ENCODE results near the gene DNAJC22. TPM values are rescaled to one million over a fixed set of nuclear protein-coding genes. Genes with fewer than 3 reads are reported as not detected.

Gene DNAJC22
- total and polyA plus RNA-seq, 10 donors, result 0.10 to 1.9 (median 0.70) TPM

DNA sequence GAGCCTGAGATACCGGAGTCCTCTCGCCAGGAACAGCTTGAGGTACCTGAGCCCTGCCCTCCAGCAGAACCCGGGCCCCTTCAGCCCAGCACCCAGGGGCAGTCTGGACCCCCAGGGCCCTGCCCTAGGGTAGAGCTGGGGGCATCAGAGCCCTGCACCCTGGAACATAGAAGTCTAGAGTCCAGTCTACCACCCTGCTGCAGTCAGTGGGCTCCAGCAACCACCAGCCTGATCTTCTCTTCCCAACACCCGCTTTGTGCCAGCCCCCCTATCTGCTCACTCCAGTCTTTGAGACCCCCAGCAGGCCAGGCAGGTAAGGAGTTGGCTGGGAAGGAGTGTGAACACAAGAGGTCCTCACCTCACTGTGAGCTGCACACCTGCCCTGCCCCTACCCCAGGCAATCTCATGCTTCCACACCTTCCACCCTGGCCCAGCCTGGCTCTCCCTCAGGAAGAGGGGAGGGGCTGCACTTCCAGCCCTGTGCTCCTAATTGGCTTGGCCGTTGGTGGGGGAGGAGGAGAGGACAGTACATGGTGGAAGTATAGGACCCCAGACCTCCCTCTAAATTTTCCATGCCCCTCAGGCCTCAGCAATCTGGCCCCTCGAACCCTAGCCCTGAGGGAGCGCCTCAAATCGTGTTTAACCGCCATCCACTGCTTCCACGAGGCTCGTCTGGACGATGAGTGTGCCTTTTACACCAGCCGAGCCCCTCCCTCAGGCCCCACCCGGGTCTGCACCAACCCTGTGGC is 15.9 kb upstream of the DNAJC22 start:
- H3K9me3 ChIP-seq, result no peaks in the 10 kb centered on the region
- peaks cover 0 to 52% (median 0%) of the 10 kb centered on the region in 6 donors for H3K36me3 ChIP-seq
- H3K27me3 ChIP-seq (replicated peaks in 1 of 7), result peaks cover 3 to 57% (median 35%) of the 10 kb centered on the region in 7 donors
- no peak overlapping the region for H3K27ac ChIP-seq
- H3K4me1 ChIP-seq, result peaks cover 0 to 26% (median 8%) of the 10 kb centered on the region in 6 donors
- DNase-seq, result no peak
- TF ChIP-seq POLR2AphosphoS5 (IDR thresholded peaks at IDR 0.05) (no peak), POLR2A (IDR thresholded peaks at IDR 0.05) (no peak)
- TF ChIP-seq, protein P1, sequence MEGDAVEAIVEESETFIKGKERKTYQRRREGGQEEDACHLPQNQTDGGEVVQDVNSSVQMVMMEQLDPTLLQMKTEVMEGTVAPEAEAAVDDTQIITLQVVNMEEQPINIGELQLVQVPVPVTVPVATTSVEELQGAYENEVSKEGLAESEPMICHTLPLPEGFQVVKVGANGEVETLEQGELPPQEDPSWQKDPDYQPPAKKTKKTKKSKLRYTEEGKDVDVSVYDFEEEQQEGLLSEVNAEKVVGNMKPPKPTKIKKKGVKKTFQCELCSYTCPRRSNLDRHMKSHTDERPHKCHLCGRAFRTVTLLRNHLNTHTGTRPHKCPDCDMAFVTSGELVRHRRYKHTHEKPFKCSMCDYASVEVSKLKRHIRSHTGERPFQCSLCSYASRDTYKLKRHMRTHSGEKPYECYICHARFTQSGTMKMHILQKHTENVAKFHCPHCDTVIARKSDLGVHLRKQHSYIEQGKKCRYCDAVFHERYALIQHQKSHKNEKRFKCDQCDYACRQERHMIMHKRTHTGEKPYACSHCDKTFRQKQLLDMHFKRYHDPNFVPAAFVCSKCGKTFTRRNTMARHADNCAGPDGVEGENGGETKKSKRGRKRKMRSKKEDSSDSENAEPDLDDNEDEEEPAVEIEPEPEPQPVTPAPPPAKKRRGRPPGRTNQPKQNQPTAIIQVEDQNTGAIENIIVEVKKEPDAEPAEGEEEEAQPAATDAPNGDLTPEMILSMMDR (IDR thresholded peaks at IDR 0.05 in 8 of 11, conservative IDR thresholded peaks at IDR 0.05 in 3 of 11), result no peak
- intact Hi-C loops (cut with DNase I; ENCODE audit: low total_unique reads), result no loop called here
- no peak overlapping the region for H3K4me3 ChIP-seq
- WGBS, 5 donors, result 85 to 93% (median 86%) methylated on average over 12 to 14 of the region's 14 CpGs

DNA sequence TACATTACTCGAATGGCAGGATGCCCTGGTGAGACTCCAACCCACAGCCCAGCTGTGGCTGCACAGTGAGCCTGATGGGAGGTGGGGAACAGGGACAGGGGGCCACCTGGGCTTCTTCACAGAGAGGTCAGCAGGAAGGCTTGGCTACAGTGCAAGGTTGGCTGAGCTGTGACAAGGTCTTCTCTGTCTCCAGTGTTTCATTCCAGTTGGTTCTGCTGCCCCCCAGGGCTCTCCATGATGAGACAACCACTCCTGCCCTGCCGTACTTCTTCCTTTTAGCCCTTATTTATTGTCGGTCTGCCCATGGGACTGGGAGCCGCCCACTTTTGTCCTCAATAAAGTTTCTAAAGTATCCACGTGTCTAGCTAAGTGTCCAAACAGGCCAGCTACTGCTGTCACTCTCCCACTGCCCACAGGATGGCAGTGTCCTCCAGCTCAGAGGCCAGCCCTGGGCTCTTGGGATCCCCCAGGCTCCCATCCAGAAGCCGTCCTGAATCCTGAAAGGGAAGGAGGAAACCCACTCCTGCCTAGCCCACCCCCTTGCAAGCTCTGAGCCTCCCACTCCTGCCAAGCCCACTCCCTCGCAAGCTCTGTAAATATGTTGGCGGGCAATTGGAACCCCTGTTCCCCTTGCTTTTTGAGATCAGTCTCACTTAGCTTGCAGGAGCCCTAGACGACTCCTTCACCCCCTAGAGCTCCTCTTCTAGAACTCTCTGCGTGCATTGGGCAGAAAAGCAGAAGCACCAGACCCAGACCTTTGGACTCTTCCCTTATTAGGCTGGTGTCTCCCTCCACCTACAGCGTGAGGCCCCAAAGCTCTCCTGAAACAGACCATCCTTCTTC is 15.1 kb upstream of the DNAJC22 start:
- DNase-seq, result no peak
- H3K4me1 ChIP-seq, result peaks cover 1 to 34% (median 15%) of the 10 kb centered on the region in 6 donors
- no peaks in the 10 kb centered on the region for H3K9me3 ChIP-seq
- H3K27me3 ChIP-seq (replicated peaks in 1 of 7), result peaks cover 7 to 64% (median 43%) of the 10 kb centered on the region in 7 donors
- no peak overlapping the region for H3K4me3 ChIP-seq
- TF ChIP-seq POLR2AphosphoS5 (IDR thresholded peaks at IDR 0.05), result no peak
- TF ChIP-seq, protein P1 (IDR thresholded peaks at IDR 0.05 in 8 of 11, conservative IDR thresholded peaks at IDR 0.05 in 3 of 11), result peak in 9 of 11 experiments; percentile 15 to 76 (median 57)
- TF ChIP-seq POLR2A (IDR thresholded peaks at IDR 0.05), result no peak
- 57 to 73% (median 59%) methylated on average over 11 of the region's 11 CpGs for WGBS, 5 donors
- intact Hi-C loops (cut with DNase I; ENCODE audit: low total_unique reads), result no loop called here
- H3K27ac ChIP-seq, result no peak overlapping the region
- H3K36me3 ChIP-seq, result peaks cover 0 to 44% (median 0%) of the 10 kb centered on the region in 6 donors

- H3K27ac ChIP-seq, result no peak overlapping the region
- peak overlapping the region in 2 of 8 donors; percentile 8 to 44 for H3K4me3 ChIP-seq
- no peaks in the 10 kb centered on the region for H3K9me3 ChIP-seq
- peaks cover 0 to 36% (median 0%) of the 10 kb centered on the region in 6 donors for H3K36me3 ChIP-seq
- intact Hi-C loops (cut with DNase I; ENCODE audit: low total_unique reads), result no loop called here
- TF ChIP-seq, protein P1 (IDR thresholded peaks at IDR 0.05 in 8 of 11, conservative IDR thresholded peaks at IDR 0.05 in 3 of 11), result no peak
- TF ChIP-seq POLR2AphosphoS5 (IDR thresholded peaks at IDR 0.05) (no peak), POLR2A (IDR thresholded peaks at IDR 0.05) (no peak)
- DNase-seq, result no peak
- H3K27me3 ChIP-seq (replicated peaks in 1 of 7), result peaks cover 10 to 73% (median 52%) of the 10 kb centered on the region in 7 donors
- 64 to 78% (median 68%) methylated on average over 17 of the region's 17 CpGs for WGBS, 5 donors
- peaks cover 5 to 42% (median 23%) of the 10 kb centered on the region in 6 donors for H3K4me1 ChIP-seq
Observed at GRCh38 chr12:49332441-49332861, 14.2 kb upstream of the DNAJC22 start.

Measured in spleen (tissue), 11 donors.